Ovary (tissue), 3 donors: ENCODE data around the gene ME3.

Experiments
- CTCF ChIP-seq, 3 donors: fragments of 450-650 bp in 2 of 3; fragments of 200-600 bp in 1 of 3; IDR thresholded peaks; one replicate each; pipeline versions ENCODE4 v1.5.1 to v1.8.0; 2016 to 2022; ENCODE audit warnings: antibody characterized with exemption in 3 of 3, mild to moderate bottlenecking in 1 of 3
- POLR2A ChIP-seq: fragments of 450-650 bp; IDR thresholded peaks from one replicate; pipeline ENCODE4 v1.6.1; 2017; ENCODE audit warnings: antibody characterized with exemption, mild to moderate bottlenecking, moderate library complexity
- donor health status: DM: no; HTN: no; CAD: no.

GRCh38 chr11:86481399-86481798, 191.0 kb downstream of the ME3 start:
- TF ChIP-seq POLR2A (no peak), CTCF (IDR thresholded peaks at IDR 0.05) (no peak)
